ENCODE measurements around the gene ITPR1. TPM values are rescaled to one million over a fixed set of nuclear protein-coding genes. Genes with fewer than 3 reads are reported as not detected.

ITPR1 gene
- total RNA-seq, 4 donors from 2014 or later, result 210 to 261 (median 232) TPM

DNA sequence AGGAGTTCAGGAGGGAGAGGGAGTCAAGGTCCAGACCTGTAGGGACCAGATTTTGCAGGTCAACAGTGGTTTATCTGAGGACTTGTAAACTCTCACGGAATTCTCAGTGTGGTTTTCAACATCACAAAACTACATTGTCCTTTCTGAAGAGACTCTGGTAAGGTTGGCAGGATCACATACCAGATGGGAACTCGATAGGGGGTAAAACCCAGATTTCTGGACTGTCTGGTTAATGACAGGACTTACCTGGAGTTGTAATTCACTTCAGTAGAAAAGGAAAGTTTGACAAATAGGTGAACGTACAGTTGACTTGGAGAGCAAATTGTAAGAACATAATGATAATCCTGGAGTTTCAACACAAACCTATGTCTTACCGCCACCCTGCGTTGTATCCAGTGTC is 5.3 kb downstream of the ITPR1 start:
- 78 to 89% methylated on average over 5 of the region's 5 CpGs for WGBS, 2 donors
- Histone ChIP-seq H3K27me3 (no peaks in the 10 kb centered on the region), H3K9me3 (no peaks in the 10 kb centered on the region), H3K4me1 (peaks cover 8 to 26% of the 10 kb centered on the region in 2 donors), H3K36me3 (no peaks in the 10 kb centered on the region), H3K27ac (no peak overlapping the region), H3K4me3 (replicated peaks in 1 of 3) (no peak overlapping the region)
- no peak for TF ChIP-seq POLR2A (IDR thresholded peaks at IDR 0.05)
- TF ChIP-seq, protein P1, sequence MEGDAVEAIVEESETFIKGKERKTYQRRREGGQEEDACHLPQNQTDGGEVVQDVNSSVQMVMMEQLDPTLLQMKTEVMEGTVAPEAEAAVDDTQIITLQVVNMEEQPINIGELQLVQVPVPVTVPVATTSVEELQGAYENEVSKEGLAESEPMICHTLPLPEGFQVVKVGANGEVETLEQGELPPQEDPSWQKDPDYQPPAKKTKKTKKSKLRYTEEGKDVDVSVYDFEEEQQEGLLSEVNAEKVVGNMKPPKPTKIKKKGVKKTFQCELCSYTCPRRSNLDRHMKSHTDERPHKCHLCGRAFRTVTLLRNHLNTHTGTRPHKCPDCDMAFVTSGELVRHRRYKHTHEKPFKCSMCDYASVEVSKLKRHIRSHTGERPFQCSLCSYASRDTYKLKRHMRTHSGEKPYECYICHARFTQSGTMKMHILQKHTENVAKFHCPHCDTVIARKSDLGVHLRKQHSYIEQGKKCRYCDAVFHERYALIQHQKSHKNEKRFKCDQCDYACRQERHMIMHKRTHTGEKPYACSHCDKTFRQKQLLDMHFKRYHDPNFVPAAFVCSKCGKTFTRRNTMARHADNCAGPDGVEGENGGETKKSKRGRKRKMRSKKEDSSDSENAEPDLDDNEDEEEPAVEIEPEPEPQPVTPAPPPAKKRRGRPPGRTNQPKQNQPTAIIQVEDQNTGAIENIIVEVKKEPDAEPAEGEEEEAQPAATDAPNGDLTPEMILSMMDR (IDR thresholded peaks at IDR 0.05), result no peak
- no peak for DNase-seq
- intact Hi-C loops (cut with DNase I), result no loop called here

DNA sequence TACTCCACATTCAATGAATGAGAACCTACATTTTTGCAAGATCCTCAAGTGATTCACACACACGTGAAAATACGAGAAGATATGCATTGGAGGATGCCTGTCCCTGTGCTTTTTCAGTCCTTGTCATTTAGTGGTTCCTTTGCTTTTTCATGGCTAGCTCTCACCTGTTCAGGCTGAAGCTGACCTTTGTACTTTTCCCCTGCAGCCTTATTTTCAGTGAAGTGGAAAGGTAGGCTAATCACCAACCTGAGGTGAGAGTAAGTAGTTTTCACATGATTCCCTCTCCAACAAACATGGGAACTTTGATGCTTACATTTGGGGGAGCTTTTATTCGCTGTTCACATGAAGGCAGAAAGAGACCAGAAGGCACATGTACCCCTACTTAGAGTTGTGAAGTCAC is 8.3 kb downstream of the ITPR1 start:
- Histone ChIP-seq H3K9me3 (no peaks in the 10 kb centered on the region), H3K27ac (no peak overlapping the region), H3K36me3 (no peaks in the 10 kb centered on the region), H3K4me1 (peaks cover 36 to 39% of the 10 kb centered on the region in 2 donors), H3K27me3 (no peaks in the 10 kb centered on the region), H3K4me3 (replicated peaks in 1 of 3) (no peak overlapping the region)
- 78 to 88% methylated on average over 3 of the region's 3 CpGs for WGBS, 2 donors
- intact Hi-C loops (cut with DNase I), result no loop called here
- TF ChIP-seq, protein P1 (IDR thresholded peaks at IDR 0.05), result no peak
- TF ChIP-seq POLR2A (IDR thresholded peaks at IDR 0.05), result no peak
- DNase-seq, result no peak

DNA sequence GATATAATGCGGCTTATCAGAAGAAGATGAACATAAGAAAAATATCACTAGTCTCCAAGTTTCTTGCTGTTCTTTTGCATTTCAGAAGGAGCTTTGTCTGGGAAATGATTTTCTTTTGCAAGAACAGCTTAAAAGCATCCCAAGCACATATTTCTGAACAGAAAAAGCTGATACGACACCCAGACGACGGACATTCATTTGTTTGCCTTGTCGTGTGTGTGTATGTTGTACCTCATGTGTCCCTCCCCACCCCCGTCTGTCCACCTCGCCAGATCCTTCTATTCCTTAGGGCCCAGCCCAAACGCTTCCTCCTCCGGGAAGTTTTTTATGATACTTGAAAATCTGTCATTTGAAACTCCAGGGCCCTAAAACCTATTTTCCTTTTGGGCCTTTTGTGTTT is 8.8 kb downstream of the ITPR1 start:
- H3K4me1 ChIP-seq, result peaks cover 33 to 40% of the 10 kb centered on the region in 2 donors
- intact Hi-C loops (cut with DNase I), result no loop called here

DNA sequence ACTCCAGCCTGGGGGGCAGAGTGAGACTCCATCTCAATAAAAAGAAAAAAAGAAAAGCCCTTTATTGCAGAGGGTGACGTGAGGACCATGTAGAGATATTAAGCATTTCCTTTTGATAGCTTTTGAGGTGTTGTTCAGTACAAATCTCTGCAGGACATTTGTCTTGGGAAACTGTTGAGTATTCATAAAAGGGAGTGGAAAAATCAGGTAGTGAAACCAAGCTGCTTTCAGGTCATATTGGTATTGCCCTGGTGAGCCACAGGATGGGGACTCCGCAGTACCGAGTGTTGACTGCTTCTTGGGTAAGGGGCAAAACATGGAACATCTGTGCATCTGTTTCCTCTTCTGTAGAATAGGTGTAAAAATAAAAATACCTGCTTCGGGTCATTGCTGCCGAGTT is 9.9 kb downstream of the ITPR1 start:
- H3K36me3 ChIP-seq, result no peaks in the 10 kb centered on the region
- H3K27ac ChIP-seq, result peak overlapping the region in 2 of 3 donors; percentile 83 to 84
- H3K27me3 ChIP-seq, result no peaks in the 10 kb centered on the region
- no peak for DNase-seq
- intact Hi-C loops (cut with DNase I), result no loop called here
- no peak for TF ChIP-seq POLR2A (IDR thresholded peaks at IDR 0.05)
- H3K9me3 ChIP-seq, result no peaks in the 10 kb centered on the region
- H3K4me1 ChIP-seq, result peaks cover 44 to 50% of the 10 kb centered on the region in 2 donors
- H3K4me3 ChIP-seq (replicated peaks in 1 of 3), result no peak overlapping the region
- 72 to 89% methylated on average over 5 of the region's 5 CpGs for WGBS, 2 donors

More for the DNA sequence above, 8.8 kb downstream of the ITPR1 start:
- DNase-seq, result no peak
- no peak overlapping the region for H3K4me3 ChIP-seq (replicated peaks in 1 of 3)
- TF ChIP-seq, protein P1 (IDR thresholded peaks at IDR 0.05), result no peak
- TF ChIP-seq POLR2A (IDR thresholded peaks at IDR 0.05), result no peak
- no peaks in the 10 kb centered on the region for H3K27me3 ChIP-seq
- H3K27ac ChIP-seq, result no peak overlapping the region
- H3K36me3 ChIP-seq, result no peaks in the 10 kb centered on the region
- no peaks in the 10 kb centered on the region for H3K9me3 ChIP-seq
- WGBS, 2 donors, result 86% methylated on average over 9 of the region's 9 CpGs

DNA sequence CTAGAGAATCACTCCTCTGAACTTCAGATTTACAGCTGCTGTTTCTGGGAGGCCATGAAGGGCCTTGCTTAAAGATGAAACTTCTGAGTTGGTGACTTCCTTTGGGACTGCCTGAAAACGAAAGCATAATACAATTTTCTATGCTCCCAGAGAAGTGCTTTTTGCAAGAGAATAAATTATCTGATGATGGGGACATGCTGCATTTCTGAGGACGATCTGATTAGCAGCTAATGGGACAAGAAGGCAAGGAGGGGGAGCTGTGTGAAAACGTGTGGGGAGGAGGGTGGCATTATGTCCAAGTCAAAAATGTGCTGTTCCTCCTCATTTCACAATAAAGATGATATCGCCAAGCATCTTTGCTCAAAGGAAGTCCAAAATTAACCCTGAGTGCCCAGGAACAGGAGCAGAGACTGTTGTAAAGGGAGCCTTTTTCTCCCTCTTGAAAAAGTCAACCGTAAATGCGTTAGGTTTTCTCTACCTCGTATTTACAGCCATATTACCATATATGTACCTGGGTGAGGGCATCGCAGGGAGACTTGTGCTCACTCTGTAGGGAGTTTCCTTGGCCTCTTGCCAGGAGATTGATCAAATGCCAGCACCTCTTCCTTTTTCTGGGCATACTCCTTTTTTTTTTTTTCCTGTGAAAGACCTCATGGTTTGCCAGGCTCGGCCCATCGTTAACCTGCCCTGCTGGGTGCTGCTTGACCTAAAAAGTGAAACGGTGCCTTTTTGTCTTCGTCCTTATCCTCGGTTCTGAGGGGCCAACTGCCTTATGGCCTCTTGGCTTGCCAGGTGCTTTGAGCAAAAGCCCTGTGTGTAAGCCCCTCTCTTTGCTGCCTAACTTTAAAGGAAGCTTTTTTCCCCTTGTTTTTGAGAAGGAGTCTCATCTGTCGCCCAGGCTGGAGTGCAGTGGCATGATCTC is 11.5 kb downstream of the ITPR1 start:
- peaks cover 56 to 58% of the 10 kb centered on the region in 2 donors for H3K4me1 ChIP-seq
- WGBS, 2 donors, result 25 to 27% methylated on average over 13 to 14 of the region's 14 CpGs
- intact Hi-C loops (cut with DNase I), result no loop called here

More for the DNA sequence above, 11.5 kb downstream of the ITPR1 start:
- no peaks in the 10 kb centered on the region for H3K27me3 ChIP-seq
- peak; percentile 50 to 59 for DNase-seq
- H3K36me3 ChIP-seq, result no peaks in the 10 kb centered on the region
- peak overlapping the region in 1 of 3 donors; percentile 4 for H3K4me3 ChIP-seq (replicated peaks in 1 of 3)
- H3K27ac ChIP-seq, result peak overlapping the region; percentile 59 to 84 (median 83)
- no peaks in the 10 kb centered on the region for H3K9me3 ChIP-seq
- no peak for TF ChIP-seq POLR2A (IDR thresholded peaks at IDR 0.05)
- TF ChIP-seq, protein P1 (IDR thresholded peaks at IDR 0.05), result no peak

Data from thyroid gland (tissue), 4 donors.